DOHH2 (cell line): ENCODE measurements around the gene MPZL2.

Experiments
- H3F3A ChIP-seq: fragments of 200-600 bp; sonication (generic), shearing (Covaris generic); 2 replicates; pipeline ENCODE4 v1.6.0; 2016; ENCODE audit warnings: antibody characterized with exemption, mild to moderate bottlenecking; ENCODE audit not compliant: control insufficient read depth, insufficient read depth
- H3K27ac ChIP-seq: fragments of 200-600 bp; sonication (generic); 2 replicates; pipeline ENCODE4 v1.5.1; 2014; ENCODE audit warnings: low read depth, mild to moderate bottlenecking, low read length, moderate library complexity
- H3K27me3 ChIP-seq: fragments of 200-600 bp; sonication (generic); 2 replicates; pipeline ENCODE4 v1.6.1; 2014; ENCODE audit warnings: mild to moderate bottlenecking, low read length, mixed read lengths; ENCODE audit not compliant: control insufficient read depth
- H3K36me3 ChIP-seq: fragments of 200-600 bp; sonication (generic); 2 replicates; pipeline ENCODE4 v1.6.1; 2014; ENCODE audit warnings: mild to moderate bottlenecking, low read length, moderate library complexity, mixed read lengths; ENCODE audit not compliant: control insufficient read depth
- H3K4me1 ChIP-seq: fragments of 200-600 bp; sonication (generic); 2 replicates; pipeline ENCODE4 v1.6.1; 2014; ENCODE audit warnings: mild to moderate bottlenecking, low read length, mixed read lengths; ENCODE audit not compliant: control insufficient read depth
- H3K4me2 ChIP-seq: fragments of 200-600 bp; sonication (generic); 2 replicates; pipeline ENCODE4 v1.6.0; 2014; ENCODE audit warnings: mild to moderate bottlenecking, low read length, moderate library complexity
- H3K4me3 ChIP-seq: fragments of 200-600 bp; sonication (generic); 2 replicates; pipeline ENCODE4 v1.5.1; 2014; ENCODE audit warnings: mild to moderate bottlenecking, low read length, mixed read lengths
- H3K79me2 ChIP-seq: fragments of 200-600 bp; sonication (generic); 2 replicates; pipeline ENCODE4 v1.6.1; 2014; ENCODE audit warnings: mild to moderate bottlenecking, low read length, mixed read lengths; ENCODE audit not compliant: control insufficient read depth
- H3K9me2 ChIP-seq: fragments of 200-600 bp; sonication (generic); replicated peaks from 2 replicates; pipeline ENCODE4 v1.6.1; 2014; ENCODE audit warnings: mild to moderate bottlenecking, low read length, mixed read lengths; ENCODE audit not compliant: control insufficient read depth
- H3K9me3 ChIP-seq: fragments of 200-600 bp; sonication (generic); 2 replicates; pipeline ENCODE4 v1.6.1; 2014; ENCODE audit warnings: antibody characterized with exemption, low read length, mixed read lengths; ENCODE audit not compliant: control insufficient read depth, insufficient read depth
- H4K20me1 ChIP-seq: fragments of 200-600 bp; sonication (generic); 2 replicates; pipeline ENCODE4 v1.6.0; 2014; ENCODE audit warnings: low read depth, mild to moderate bottlenecking, antibody characterized with exemption, low read length, moderate library complexity; ENCODE audit not compliant: control insufficient read depth, insufficient read depth
- CTCF ChIP-seq: fragments of 200-600 bp; sonication (generic); IDR thresholded peaks from one replicate; pipeline ENCODE4 v1.5.1; 2014; ENCODE audit warnings: antibody characterized with exemption, mild to moderate bottlenecking, low read depth, low read length; ENCODE audit not compliant: poor library complexity, severe bottlenecking
- EZH2phosphoT487 ChIP-seq: fragments of 200-600 bp; sonication (generic); IDR thresholded peaks from 2 replicates; pipeline ENCODE4 v1.6.1; 2017; ENCODE audit warnings: borderline replicate concordance, mild to moderate bottlenecking, antibody characterized with exemption, low read length, moderate library complexity, mixed read lengths

MPZL2 gene

GRCh38 chr11:118229274-118229847, 34.7 kb downstream of the MPZL2 start:
- Histone ChIP-seq H3K79me2 (no peaks in the 10 kb centered on the region), H4K20me1 (no peaks in the 10 kb centered on the region), H3F3A (peaks cover 4% of the 10 kb centered on the region; the same call in 1 of the 2 replicates), H3K27me3 (no peaks in the 10 kb centered on the region), H3K4me2 (no peak overlapping the region), H3K4me1 (peaks cover 54% of the 10 kb centered on the region), H3K4me3 (no peak overlapping the region), H3K9me3 (no peaks in the 10 kb centered on the region), H3K27ac (peak overlapping the region; percentile 19; the same call in 1 of the 2 replicates), H3K36me3 (no peaks in the 10 kb centered on the region; the same call in 1 of the 2 replicates), H3K9me2 (no peaks in the 10 kb centered on the region)
- TF ChIP-seq CTCF (no peak), EZH2phosphoT487 (no peak)

GRCh38 chr11:118227865-118228785, 36.0 kb downstream of the MPZL2 start:
- Histone ChIP-seq H3K4me2 (peak overlapping the region; percentile 52), H3K79me2 (no peaks in the 10 kb centered on the region), H3K27ac (peak overlapping the region; percentile 48), H3K9me2 (no peaks in the 10 kb centered on the region), H3K36me3 (no peaks in the 10 kb centered on the region; the same call in 1 of the 2 replicates), H4K20me1 (no peaks in the 10 kb centered on the region), H3K4me3 (peak overlapping the region; percentile 23), H3F3A (peaks cover 4% of the 10 kb centered on the region; the same call in 1 of the 2 replicates), H3K9me3 (no peaks in the 10 kb centered on the region), H3K27me3 (no peaks in the 10 kb centered on the region), H3K4me1 (peaks cover 62% of the 10 kb centered on the region)
- TF ChIP-seq CTCF (no peak), EZH2phosphoT487 (no peak)

GRCh38 chr11:118226781-118227180, 37.3 kb downstream of the MPZL2 start:
- TF ChIP-seq EZH2phosphoT487 (no peak), CTCF (no peak)
- no peak overlapping the region for H3K4me3 ChIP-seq
- H3K27me3 ChIP-seq, result no peaks in the 10 kb centered on the region

More at GRCh38 chr11:118226781-118227180, 37.3 kb downstream of the MPZL2 start:
- no peaks in the 10 kb centered on the region for H3K36me3 ChIP-seq
- H3K4me1 ChIP-seq, result peaks cover 62% of the 10 kb centered on the region
- peaks cover 4% of the 10 kb centered on the region; the same call in 1 of the 2 replicates for H3F3A ChIP-seq
- no peaks in the 10 kb centered on the region for H3K9me2 ChIP-seq
- H3K4me2 ChIP-seq, result no peak overlapping the region
- H3K9me3 ChIP-seq, result no peaks in the 10 kb centered on the region
- H4K20me1 ChIP-seq, result no peaks in the 10 kb centered on the region
- H3K27ac ChIP-seq, result no peak overlapping the region
- H3K79me2 ChIP-seq, result no peaks in the 10 kb centered on the region
